ENCODE results near the gene CLDN24.

GRCh38 chr4:183328832-183329231, 6.6 kb upstream of the CLDN24 start:
- no peak for TF ChIP-seq EP300 (IDR thresholded peaks at IDR 0.05)
- no peak for TF ChIP-seq POLR2A (IDR thresholded peaks at IDR 0.05)
- TF ChIP-seq CTCF (IDR thresholded peaks at IDR 0.05), result no peak

Data from upper lobe of left lung (tissue), 4 donors.